Stimulated activated CD4-positive, alpha-beta T cell treated with anti-CD3 and anti-CD28 coated beads, Interleukin-1b, Interleukin-23, amount 100 ng/mL, for 48 hours (primary cell): Measurements from ENCODE around the gene ZDHHC17.
"Not testable (repeated sequence)": the region's sequence is repeated elsewhere in the genome, so short reads cannot be mapped to it uniquely, and the experiment has no call there.

Source experiments
- DNase-seq: peaks from one replicate; pipeline ENCODE4 v3.0.0-alpha.2; 2020

Gene ZDHHC17

DNA sequence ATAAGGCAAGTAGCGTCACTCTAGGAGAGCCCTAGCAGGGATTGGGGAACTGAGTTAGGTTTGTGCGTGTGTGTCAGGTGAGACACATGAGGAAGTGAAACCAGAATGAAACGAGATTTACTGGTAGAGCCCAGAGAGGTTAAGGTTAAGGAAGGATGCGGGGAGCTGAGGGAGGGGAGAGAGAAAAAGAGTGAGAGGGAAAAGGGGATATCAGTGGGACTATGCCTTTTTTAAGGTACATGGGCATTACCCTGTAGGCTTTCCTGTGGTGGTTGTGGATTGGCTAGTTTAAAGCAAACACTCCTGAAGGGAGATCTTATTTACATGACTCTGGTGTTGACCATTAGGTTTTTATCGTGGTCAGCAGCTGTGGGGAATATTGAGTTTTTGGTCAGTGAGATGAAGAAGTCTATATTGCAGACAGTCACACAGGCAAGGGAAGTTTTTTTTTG lies 13.9 kb downstream of the ZDHHC17 start:
- DNase-seq, result no peak

DNA sequence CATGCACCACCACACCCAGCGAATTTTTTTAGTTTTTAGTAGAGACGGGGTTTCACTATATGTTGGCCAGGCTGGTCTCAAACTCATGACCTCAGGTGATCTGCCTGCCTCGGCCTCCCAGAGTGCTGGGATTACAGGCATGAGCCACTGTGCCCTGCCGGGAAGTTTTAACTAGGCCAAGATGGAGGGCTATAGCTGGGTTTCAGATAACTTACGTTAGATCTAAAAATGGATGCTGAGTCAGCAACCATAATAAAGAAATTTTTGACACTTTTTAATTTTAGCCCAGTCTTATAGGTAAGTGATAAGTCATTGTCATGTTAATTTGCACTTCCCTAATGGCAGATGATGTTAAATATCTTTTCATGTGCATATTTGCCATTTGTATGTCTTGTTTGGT lies 14.4 kb downstream of the ZDHHC17 start:
- no peak for DNase-seq

DNA sequence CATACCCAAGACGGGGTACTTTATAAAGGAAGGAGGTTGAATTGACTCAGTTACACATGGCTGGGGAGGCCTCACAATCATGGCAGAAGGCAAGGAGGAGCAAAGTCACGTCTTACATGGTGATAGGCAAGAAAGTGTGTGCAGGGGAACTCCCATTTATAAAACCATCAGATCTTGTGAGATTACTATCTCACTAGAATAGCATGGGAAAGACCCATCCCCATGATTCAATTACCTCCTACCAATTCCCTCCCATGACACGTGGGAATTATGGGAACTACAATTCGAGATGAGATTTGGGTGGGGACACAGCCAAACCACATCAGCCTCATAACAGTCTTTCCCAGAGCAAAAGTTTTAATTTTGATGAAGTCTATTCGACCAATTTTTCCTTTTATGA lies 15.4 kb downstream of the ZDHHC17 start:
- not testable (repeated sequence) for DNase-seq

DNA sequence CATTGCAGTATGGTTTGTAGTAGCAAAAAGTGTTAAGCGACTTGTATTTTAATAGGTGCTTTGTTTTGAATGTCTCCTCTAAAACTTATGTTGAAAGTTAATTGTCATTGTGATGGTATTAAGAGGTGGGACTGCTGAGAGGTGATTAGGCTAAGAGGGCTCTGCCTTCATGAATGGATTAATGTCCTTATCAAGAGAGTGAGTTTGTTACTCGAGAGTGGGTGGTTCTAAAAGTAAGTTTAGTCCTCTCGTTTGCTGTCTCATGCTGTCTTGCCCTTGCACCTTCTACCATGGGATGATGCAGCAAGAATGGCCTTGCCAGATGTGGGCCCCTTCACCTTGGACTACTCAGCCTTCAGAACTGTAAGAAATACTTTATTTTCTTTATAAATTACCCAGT lies 17.4 kb downstream of the ZDHHC17 start:
- DNase-seq, result no peak

DNA sequence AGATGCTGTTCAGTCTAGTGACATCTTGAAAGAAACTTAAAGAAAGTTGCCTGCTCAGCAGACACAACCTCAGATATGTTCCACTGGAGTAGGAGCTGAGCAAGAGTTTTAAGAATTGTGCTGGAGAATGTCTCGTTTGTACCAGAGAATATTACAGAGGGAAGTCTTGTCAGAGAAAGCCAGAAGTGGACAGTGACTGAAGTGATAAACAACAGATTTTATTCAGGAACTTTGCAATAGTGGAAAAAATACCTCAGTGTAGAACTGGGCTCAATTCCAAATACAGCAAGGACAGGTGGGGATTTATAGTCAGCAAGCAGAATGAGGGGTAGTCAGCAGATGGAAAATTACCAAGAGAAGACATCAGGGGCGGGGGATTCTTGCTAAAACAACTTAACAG lies 18.6 kb downstream of the ZDHHC17 start:
- no peak for DNase-seq

DNA sequence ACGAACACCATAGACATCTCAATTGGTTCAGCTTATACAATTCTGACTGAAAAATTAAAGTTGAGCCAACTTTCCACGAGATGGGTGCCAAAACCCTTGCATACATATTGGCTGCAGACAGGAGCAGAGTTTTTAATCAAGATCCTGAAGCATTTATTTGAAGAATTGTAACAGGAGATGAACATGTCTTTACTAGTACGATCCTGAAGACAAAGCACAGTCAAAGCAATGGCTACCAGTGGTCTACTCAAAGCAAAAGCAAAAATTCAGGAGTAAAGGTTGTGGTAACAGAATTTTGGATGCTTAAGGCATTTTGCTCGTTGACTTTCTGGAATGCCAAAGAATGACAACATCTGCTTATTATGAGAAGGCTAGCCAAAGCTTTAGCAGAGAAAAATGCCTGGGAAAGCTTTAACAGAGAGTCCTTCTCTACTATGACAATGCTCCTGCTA lies 20.7 kb downstream of the ZDHHC17 start:
- DNase-seq, result no peak

DNA sequence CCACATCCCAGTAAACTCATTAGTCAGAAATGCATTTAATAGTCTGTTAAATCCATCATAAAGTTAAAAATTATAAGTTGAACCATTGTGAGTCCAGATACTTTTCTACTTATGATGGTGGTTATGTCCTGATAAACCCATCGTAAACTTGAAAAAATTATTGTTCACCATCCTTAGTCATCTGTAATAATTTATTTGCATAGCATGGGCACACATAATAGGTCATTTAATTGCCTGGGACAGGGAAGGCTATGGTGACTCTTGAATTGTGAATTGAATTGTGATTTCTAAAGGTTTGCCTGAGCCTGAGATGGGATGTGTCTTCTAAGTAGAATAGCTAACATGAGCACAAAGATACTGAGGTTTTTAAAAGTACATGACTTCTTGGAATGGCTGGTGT lies 21.5 kb downstream of the ZDHHC17 start:
- no peak for DNase-seq

DNA sequence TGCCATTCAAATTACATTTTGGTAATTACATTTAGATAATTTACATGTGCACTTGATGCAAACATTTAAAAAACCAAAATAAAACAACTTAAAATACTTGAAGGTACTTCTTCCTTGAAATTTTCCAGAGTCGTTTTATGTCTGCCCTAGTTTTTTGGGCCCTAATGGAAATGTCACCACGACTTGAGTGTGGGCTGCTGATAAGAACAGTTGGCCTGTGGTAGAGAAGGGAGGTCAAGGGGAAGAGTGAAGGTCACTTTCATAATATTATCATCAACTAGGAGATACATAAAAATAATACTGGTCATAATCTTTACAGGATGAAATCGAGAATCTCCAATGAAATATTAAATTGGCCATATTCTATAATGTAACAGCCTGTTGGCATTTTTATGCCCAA lies 23.1 kb downstream of the ZDHHC17 start:
- no peak for DNase-seq

DNA sequence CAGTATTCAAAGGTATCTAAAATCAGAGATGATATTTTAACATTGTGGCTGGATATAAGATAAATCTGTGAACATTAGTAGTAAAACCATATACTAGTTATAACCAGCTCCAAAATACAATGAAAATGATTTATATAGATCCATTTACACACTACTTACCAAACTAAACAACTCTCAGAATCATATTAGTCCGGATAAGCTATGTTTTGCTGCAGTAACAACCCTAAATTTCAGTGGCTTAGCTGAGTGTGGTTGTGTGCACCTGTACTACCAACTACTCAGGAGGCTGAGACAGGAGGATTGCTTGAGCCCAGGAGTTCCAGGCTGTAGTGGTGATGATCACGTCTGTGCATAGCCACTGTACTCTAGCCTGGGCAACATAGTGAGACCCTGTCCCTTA lies 23.8 kb downstream of the ZDHHC17 start:
- DNase-seq, result no peak

DNA sequence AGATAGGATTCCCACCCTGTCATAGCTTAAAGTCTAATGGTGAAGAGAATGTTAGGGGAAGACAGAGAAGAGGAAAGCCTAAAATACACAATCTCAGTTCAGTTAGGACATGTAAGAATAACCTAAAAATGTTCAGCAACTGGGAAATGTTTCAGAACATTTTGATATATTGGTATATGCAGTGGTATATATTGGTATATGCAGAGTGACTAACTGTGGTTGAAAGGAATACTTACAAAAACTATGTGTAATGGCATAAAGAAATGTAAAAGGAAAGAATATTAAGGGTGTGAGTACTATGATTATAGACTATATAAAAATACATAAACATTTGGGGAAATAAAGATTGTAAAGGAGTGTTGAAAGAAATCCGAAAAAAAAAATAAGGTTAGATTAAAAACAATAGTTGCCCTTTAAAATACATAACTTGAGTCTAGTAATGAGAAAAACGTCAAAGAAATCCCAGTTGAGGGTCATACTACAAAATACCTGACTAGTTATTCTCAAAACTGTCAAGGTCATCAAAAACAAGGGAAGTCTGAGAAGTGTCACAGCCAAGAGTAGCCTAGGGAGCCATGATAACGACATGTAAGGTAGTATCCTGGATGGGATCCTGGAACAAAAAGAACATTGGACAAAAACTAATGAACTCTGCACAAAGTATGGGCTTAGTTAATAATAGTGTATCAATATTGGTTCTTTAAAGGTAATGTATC lies 25.6 kb downstream of the ZDHHC17 start:
- no peak for DNase-seq

DNA sequence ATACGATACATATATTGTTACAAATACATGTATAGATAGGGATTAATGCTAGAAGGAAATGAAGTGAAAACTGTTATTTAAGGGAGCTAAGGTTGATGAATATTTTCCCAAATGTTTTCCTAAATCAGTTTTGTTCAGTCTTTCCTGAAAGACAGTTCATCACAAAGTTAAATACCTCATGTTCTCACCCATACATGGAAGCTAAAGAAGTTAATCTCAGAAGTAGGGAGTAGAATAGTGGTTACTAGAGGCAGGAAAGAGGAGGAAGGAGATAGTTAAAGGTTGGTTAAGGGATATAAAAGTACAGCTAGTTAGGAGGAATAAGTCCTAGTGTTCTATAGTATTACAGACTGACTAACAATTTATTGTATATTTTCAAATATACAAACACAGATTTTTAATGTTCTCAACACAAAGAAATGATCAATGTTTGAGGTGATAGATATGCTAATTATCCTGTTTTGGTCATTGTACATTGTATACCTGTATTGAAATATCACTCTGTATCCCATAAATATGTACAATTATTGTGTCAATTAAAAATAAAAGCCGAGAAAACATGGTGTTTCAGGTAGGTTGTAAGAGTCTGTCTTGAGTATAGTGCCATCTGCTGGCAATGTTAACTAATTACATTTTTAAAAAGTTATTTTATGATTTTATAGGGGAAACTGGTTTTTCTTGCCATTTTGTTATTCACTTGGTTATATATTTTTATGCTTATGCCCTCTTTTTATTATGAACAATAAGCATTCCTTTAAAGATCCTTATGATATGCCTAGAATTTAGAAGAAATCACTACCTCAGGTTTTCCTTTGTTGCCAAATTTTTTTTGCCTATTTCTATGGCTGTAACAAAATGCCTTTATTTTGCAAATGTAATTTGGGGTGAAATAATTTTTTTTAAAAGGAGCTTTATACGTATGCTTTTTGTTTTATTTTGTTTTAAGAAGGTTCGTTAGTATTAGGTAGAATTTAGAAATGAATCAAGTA lies 26.9 kb downstream of the ZDHHC17 start:
- DNase-seq, result no peak

DNA sequence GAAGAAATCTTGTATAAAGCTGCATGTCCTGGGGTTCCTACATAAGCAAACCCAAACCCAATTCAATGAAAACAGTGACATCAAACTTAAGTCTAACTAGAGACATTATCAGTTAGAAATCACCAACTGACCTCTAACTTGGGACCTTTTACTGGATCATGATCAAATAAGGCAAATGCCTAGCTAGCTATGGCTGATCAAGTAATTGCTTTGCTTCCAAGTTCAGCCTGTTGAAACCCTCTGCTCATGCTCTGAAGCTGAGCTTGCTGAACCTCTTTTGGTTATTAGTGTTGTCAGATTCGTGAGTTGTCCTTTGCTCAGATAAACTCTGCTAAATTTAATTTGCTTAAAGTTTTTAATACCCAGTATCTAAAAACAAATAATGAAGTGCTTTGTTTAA lies 28.9 kb downstream of the ZDHHC17 start:
- DNase-seq, result no peak

DNA sequence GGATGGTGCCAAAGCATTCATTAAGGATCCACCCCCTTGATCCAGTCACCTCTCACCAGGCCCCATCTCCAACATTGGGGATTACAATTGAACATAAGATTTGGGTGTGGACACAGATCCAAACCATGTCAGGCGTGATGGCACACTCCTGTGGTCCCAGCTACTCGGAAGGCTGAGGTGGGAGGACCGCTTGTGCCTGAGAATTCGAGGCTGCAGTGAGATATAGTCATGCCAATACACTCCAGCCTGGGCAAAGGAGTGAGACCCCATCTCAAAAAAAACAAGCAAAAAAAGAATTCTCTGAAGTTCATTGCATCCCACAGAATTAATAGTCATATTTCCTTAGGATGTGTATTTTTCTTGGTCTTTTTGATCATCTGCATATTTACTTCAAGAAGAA lies 34.9 kb downstream of the ZDHHC17 start:
- DNase-seq, result no peak

DNA sequence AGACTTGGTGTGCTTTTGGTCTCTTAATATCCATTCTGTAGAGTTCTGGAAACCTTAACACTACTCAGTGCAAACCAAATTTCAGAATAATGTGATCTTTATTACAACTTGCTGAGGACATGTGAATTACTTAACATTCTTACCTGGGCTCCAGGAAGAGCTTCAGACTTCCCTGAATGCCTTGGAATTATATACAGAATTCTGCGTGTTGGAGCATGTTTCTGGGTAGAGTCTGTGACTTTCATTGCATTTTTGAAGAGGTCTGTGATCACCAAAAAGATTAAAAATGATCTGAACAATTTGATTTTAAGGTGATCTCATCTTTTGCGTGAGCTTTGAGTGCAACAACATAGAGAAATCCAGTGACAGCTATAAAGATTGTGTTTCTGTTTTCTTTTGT lies 35.4 kb downstream of the ZDHHC17 start:
- no peak for DNase-seq

DNA sequence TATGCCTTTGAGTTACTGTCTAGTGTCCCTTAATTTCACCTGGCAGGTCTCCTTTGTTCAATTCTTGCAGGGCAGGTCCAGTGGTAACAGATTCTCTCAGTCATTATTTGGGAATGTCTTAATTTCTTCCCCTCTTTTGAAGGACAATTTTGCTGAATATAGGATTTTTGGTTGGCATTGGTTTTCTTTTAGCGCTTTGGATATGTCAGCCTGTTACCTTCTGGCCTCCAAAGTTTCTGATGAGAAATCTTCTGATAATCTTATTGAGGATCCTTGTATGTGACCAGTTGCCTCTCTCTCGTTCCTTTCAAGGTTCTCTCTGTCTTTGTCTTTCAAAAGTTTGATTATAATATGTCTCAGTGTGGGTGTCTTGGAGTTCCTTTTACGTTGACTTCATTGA lies 38.1 kb downstream of the ZDHHC17 start:
- no peak for DNase-seq

DNA sequence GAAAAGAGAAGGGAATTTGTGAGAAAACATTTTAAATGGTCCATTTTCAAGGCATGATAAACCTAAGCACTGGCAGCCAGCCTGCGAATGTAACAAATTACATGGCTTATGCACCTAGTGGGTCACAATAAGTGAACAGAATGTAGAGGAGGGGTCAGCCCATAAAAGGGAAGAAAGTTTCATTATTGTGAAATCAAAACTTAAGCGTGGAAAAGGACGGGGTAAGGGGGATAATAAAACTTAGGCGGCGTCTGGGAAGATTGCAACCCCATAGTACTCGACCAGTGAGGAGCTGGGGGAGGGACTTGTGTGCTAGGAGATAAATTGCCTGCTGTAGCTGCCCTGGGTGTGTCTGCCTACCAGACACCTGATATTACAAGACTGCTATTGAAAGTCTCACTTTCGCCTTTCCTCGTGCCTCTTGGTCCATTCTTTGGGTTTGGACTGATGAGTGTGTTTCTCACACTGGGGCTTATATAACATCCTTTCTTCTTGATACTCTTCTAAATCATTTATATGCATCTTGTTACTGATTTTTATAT lies 40.6 kb downstream of the ZDHHC17 start:
- DNase-seq, result no peak

DNA sequence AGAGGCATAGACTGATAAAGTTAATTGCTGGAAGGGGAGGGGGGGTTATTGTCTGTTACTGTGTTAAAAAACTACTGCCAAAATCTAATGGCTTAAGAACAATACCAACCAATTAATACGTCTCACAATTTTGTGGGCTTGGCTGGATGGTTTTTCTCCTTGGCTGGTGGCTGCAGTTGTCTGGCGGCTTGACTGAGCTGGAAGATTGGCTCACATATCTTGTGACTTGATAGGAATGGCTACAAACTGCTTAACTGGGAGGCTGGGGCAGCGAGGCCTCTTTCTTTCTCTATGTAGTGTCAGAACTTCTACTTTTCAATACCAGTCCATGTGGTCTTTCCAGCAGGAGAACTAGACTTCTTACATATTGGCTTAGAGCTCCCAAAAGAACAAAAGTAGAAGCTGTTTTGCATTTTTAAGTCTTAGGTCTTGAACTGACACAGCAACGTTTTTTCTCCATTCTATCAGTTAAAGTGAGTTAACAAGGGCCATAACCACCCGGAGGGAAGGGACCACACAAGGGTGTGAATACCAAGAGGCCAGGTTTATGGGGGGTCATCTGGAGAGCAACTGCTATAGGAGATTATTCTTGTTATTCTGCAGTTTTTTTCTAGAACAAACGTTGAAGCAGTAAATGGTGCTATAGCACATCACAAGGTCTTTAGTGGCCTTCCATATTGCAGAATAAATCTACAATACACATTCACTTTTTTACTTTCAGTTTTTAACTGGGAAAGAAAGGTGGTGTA lies 46.9 kb downstream of the ZDHHC17 start:
- DNase-seq, result no peak

DNA sequence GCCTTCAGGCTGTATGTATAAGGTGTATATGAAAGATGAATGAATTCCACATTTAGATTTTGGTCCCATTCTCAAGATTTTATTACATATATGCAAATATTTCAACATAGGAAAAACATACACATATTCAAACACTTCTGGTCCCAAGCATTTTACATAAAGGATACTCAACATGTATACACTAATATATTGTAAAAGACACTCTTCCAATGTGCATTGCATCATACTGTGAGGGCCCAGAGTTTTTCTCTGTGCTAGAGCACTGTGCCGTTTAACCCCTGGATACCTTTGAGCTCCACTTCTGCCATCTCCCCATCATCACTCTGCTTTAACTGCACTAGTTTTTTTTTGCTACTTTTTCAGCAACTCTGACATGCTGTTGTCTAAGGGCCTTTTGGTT lies 48.1 kb downstream of the ZDHHC17 start:
- DNase-seq, result no peak

DNA sequence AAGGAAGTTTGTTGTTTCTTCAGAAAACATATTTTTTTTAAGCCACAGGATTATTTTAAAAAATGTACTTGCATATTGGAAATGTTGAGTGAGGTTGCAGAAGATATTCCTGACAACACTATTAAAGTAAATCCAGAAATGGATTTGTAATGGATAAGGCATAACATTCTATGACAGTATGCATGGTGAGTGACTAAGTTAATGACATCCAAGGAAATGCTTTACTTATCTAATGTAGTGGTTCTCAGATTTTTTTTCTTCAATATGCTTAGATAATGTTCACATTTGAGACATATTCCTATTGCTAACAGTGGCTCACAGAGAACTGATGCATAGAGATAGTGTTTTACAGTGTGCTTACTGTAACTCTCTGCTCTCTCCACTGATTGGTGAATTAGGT lies 49.4 kb downstream of the ZDHHC17 start:
- no peak for DNase-seq

DNA sequence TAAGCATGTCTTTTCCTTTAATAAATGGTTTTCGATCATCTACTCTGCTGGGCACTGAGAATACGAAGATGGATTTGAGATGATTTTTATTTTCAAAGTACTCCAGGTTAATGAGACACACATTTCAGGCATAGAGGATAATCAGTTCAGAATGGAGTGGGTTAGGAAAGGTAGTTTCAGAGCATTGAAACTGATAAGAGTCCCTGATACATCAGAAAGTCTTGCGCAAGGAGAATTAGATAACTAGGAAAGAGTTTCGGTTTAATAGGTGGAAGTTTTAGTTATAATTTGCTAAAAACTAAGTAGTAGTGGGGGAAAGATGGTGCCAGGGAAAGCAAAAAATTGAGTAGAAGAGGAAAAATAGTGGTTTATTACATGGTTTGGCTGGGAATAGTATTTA lies 50.1 kb downstream of the ZDHHC17 start:
- DNase-seq, result no peak

DNA sequence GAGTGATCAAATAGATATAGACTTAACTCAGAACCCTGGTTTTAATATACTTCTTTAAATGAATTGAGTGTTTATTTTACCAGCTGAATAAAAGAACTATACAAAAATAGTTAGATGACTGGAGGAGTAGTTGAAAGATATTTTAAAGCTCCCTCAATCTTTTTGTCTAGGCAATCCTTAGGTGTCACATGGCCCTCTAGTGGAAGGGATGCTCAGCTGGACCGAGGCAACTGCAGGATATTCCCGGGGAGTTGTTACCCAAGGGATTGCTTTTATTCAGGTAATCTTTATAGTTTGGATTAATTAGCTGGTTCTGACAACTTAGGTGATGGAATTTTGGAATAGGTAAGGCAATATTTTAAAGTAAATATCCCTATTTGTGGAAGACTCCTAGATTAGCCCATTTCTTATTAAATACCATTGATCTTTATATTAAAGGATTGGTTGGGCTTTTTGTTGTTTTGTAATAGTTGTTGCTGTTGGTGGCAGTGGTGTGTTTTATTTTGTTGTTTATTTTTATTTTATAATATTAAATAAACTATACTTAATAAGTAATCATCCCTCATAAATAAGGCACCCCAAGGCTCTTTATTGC lies 57.1 kb downstream of the ZDHHC17 start:
- DNase-seq, result no peak

DNA sequence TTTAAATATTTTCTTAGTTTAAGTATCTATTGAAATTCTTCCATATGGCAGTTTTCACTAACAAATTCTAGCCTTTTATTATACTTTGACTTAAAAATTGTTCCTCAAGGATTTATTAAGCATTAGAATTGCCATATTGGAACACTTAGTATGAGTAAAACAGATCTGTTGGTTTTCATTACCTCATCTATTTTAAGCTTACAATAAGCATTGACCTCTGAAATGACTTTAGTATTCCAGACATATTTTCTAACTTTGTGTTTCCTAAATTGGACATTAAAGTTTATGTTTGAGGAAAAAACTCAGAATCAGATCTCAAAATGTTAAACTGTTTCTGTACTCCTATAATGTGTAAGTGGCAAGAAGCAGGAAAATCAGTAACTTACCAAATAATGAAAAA lies 66.5 kb downstream of the ZDHHC17 start:
- no peak for DNase-seq

DNA sequence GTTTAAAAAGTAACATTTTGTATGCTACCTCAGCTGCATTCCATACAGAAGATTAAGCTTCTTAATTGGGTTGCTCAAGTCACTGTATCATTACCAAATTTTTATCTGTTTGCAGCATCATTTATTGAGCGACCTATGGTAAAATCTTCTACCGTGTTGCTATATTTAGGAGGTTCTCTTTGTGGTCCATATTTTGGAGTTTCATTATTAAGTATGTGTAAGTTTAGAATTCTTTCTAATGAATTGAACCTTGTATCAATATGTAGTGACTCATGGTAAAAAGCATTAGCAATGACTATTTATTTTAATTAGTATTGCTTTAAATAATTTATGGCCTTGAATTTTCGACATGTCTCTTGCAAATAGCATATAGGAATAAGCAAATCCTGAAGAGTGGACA lies 72.7 kb downstream of the ZDHHC17 start:
- no peak for DNase-seq
